ENCODE measurements around the gene TOP3A. TPM values are rescaled to one million over a fixed set of nuclear protein-coding genes. Genes with fewer than 3 reads are reported as not detected.

TOP3A gene
- total RNA-seq: 41.5 and 44.8 TPM in 2 replicates
- long read RNA-seq, full-length matches to known transcripts: 52 of 83 reads
- long read RNA-seq, partial matches to known transcripts: 16 of 83 reads
- long read RNA-seq, other reads (novel, unspliced or antisense): 15 of 83 reads

GRCh38 chr17:18314731-18315561 lies at the start of gene TOP3A, which contains the start of gene SMCR8:
TOP3A (minus strand) TSS chr17:18314994; CDS start chr17:18314778, 216 bp downstream.
SMCR8 (plus strand) TSS chr17:18315293; CDS start chr17:18315790, 497 bp downstream.
- H3K27me3 Mint-ChIP-seq (ENCODE audit: unreplicated experiment): no peaks in the 10 kb centered on the region
- DNase-seq (ENCODE audit: extremely low spot score, unreplicated experiment): peak; percentile 99
- peak within 1 kb of the TSS; percentile 99 for H3K27ac Mint-ChIP-seq (ENCODE audit: unreplicated experiment)
- peak within 1 kb of the TSS; percentile 93 for H3K4me3 Mint-ChIP-seq (ENCODE audit: unreplicated experiment)
- H3K9me3 Mint-ChIP-seq (ENCODE audit: unreplicated experiment): no peaks in the 10 kb centered on the region
- peaks cover 64% of the 10 kb centered on the region for H3K4me1 Mint-ChIP-seq (ENCODE audit: unreplicated experiment)
- no peak for TF ChIP-seq CTCF (IDR thresholded peaks at IDR 0.05)
- H3K36me3 Mint-ChIP-seq (ENCODE audit: unreplicated experiment): peaks cover 10% of the 10 kb centered on the region

- Mint-ChIP-seq H3K36me3 (ENCODE audit: unreplicated experiment) (no peaks in the 10 kb centered on the region), H3K4me1 (ENCODE audit: unreplicated experiment) (peaks cover 8% of the 10 kb centered on the region), H3K27ac (ENCODE audit: unreplicated experiment) (no peak overlapping the region), H3K4me3 (ENCODE audit: unreplicated experiment) (no peak overlapping the region), H3K9me3 (ENCODE audit: unreplicated experiment) (no peaks in the 10 kb centered on the region), H3K27me3 (ENCODE audit: unreplicated experiment) (no peaks in the 10 kb centered on the region)
- TF ChIP-seq CTCF (IDR thresholded peaks at IDR 0.05): no peak
- DNase-seq (ENCODE audit: extremely low spot score, unreplicated experiment): no peak
Observed at GRCh38 chr17:18364166-18364565, 49.4 kb upstream of the TOP3A start.

GRCh38 chr17:18363101-18364049 lies 48.6 kb upstream of the TOP3A start, which contains the start of gene SHMT1:
SHMT1 (minus strand) TSS chr17:18363550; CDS start chr17:18355981, 7,569 bp downstream.
- Mint-ChIP-seq H3K36me3 (ENCODE audit: unreplicated experiment) (no peaks in the 10 kb centered on the region), H3K27ac (ENCODE audit: unreplicated experiment) (no peak within 1 kb of the TSS), H3K9me3 (ENCODE audit: unreplicated experiment) (no peaks in the 10 kb centered on the region), H3K4me3 (ENCODE audit: unreplicated experiment) (peak within 1 kb of the TSS; percentile 87), H3K4me1 (ENCODE audit: unreplicated experiment) (peaks cover 8% of the 10 kb centered on the region), H3K27me3 (ENCODE audit: unreplicated experiment) (no peaks in the 10 kb centered on the region)
- no peak for TF ChIP-seq CTCF (IDR thresholded peaks at IDR 0.05)
- peak; percentile 95 for DNase-seq (ENCODE audit: extremely low spot score, unreplicated experiment)

GRCh38 chr17:18362698-18363100 lies 47.9 kb upstream of the TOP3A start:
- Mint-ChIP-seq H3K4me3 (ENCODE audit: unreplicated experiment) (peak overlapping the region; percentile 87), H3K36me3 (ENCODE audit: unreplicated experiment) (no peaks in the 10 kb centered on the region), H3K27me3 (ENCODE audit: unreplicated experiment) (no peaks in the 10 kb centered on the region), H3K9me3 (ENCODE audit: unreplicated experiment) (no peaks in the 10 kb centered on the region), H3K4me1 (ENCODE audit: unreplicated experiment) (peaks cover 8% of the 10 kb centered on the region), H3K27ac (ENCODE audit: unreplicated experiment) (no peak overlapping the region)
- no peak for DNase-seq (ENCODE audit: extremely low spot score, unreplicated experiment)
- TF ChIP-seq CTCF (IDR thresholded peaks at IDR 0.05): no peak

Measured in osteocyte (in vitro differentiated cells).